HG03460 (cell line): ENCODE results near the gene KCTD18.

ENCODE experiments used
- ATAC-seq: cut with Tn5 transposase; IDR thresholded peaks from one replicate; pipeline ENCODE4 v1.9.1; 2021; ENCODE audit not compliant: unreplicated experiment

KCTD18 gene

GRCh38 chr2:200455958-200456421 lies 53.9 kb downstream of the KCTD18 start:
- peak; percentile 63 for ATAC-seq

DNA sequence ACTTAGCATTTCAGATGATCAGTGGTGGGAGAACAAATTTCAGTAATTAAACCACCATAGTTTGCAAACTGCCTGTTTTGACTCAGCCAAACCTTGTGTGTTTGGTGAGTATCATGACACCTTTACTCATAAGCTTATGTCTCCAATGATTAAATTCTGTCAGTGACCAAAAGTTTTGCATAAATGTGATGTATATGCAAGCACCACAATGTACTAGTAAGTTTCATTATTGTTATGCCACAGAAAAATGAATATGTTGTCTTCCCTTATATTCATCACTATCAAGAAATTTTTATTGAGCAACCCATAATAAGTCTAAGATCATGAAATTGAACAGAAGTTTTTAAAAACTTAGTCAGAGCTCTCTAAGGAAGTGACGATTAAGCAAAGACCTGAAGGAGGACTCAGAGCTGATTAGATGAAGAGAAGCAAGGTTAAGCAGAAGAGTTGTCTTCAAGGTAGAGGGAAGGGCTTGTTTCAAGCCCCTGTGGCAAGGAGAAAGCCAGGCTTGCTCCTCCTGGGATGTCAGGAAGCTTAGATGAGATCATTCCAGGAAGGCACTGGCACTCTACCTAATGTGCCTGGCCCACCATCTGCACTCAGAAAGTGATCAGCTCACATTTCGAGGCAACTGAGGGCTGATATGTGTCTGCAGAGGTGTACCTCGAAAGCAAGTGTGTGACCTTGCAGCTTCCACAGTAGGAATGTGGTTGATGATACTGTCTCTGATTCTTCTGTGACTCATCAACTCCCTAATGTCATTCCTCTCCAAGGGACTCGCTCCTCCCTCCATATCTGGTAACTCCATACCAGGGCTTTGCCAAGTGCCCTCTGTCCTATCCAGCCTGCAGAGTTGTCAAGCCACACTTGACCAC lies 54.7 kb downstream of the KCTD18 start:
- ATAC-seq, result peak; percentile 83

DNA sequence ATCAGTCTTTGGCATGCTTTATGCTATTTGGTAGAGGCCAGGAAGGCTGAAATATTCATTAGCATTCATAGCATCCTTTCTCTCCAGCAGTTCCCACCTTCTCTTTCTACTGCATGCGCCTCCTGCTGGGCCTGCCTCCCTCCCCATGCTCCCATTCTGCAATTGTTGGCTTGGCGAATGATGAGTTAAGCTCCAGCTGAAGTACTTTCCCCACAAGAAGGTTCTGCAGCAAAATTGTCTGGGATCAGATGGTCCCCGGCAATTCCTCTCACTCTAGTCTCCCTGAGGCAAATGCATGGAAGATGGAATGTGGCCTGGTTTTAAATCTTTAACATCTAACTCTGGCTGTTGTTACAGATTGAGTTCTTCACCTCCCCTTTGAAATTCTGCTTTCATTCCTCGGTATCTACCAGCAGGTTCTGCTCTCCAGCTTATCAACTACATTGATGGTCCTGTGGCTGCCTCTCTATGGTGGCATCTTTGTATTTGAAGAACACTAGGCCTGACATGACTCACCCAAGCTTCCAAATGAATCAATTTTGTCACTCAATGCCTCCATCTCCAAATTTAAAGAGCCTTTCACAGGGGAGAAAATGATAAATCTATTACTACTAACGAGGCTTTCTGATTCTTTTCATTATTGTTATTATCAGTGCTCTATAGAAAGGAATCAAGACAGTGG lies 55.9 kb downstream of the KCTD18 start:
- no peak for ATAC-seq

DNA sequence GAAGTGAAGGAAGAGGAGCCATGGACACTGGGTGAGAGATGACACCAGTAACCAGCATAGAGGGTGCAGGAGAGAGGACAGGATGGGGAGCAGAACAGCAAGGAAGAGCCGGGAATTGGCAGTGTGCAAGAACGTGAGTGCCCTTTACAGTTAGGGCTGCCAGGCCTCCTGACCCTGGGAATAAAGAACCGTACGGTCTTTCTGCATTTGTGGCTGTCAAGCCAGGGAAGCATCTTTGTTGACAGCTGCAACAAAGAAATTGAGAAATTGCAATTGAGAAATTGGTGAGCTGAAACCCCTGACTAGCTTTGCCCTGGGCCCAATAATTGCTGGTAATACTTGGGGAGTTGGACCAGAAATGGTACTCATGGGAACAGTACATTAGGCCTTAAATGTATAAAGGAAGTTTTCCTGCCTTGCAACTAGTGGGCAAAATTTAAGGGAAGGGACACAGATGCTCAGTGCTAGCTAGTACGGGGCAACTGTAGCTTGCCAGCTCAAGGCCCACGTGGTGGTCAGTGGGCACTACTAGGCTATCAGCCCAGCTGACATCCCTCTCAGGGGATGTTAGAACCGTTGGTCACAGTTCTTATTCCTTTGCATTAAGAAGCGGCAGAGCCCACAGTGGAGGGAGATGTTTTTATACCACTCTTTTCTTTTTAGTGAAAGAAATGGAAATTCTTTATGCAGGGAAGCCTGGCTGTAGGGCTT lies 56.6 kb downstream of the KCTD18 start:
- no peak for ATAC-seq

DNA sequence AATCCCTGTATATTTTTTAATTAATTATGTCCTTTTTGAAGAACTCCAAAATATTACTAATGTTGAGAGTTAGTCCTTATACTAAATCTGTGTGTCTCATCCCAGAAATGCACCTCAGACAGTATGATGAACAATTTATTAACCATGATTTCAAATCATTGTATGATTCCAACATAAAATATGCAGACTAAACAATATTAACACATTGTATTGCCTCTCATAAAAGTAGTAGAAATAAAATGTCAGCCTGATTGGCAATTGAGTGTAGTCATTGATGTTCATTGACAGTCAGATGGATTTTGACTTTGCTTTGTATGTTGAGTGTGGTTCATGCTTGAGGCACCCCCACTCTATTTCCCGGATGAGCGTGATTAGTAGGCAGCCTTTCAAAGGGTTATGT lies 57.5 kb downstream of the KCTD18 start:
- ATAC-seq, result no peak

- ATAC-seq, result no peak
These were observed 58.4 kb downstream of the KCTD18 start for GRCh38 chr2:200451511-200451910.

- ATAC-seq, result no peak
These were observed 59.6 kb downstream of the KCTD18 start for GRCh38 chr2:200450288-200450687.

DNA sequence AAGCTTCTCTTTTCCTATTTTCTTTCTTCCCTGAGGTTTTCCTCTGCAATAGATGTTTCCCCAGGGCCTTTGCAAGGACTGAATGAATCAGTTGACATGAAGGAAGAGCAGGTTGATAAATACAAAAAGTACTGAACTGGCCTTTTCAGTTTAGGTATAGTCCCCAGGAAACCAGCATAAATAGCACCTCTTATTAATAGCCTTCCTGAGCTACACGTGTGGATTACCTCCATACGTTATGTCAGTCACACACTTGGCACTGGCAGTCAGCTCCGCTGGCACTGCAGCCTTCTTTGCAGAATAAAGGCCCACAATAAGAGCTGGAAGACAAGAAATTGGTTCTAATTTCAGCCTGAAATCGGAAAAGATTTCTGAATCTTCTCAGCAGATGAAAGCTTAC lies 60.7 kb downstream of the KCTD18 start:
- no peak for ATAC-seq

DNA sequence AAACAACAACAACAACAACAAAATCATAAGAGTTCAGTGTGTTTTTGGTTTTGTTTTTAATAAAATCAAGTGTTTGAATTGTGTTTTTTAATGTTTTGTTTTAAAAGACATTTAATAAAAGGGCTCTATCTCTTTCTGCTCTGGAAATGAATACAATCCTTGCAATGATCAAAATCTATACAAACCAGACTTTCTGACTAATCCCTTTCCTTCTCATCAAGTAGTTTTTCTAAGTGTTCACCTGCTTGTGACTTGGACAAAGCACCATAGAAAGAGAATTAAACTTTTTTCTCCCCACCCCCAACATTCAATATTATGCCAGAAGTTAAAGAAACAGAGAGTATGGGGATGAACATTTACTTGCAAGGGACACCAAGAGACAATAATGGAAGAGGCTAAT lies 61.4 kb downstream of the KCTD18 start:
- no peak for ATAC-seq

DNA sequence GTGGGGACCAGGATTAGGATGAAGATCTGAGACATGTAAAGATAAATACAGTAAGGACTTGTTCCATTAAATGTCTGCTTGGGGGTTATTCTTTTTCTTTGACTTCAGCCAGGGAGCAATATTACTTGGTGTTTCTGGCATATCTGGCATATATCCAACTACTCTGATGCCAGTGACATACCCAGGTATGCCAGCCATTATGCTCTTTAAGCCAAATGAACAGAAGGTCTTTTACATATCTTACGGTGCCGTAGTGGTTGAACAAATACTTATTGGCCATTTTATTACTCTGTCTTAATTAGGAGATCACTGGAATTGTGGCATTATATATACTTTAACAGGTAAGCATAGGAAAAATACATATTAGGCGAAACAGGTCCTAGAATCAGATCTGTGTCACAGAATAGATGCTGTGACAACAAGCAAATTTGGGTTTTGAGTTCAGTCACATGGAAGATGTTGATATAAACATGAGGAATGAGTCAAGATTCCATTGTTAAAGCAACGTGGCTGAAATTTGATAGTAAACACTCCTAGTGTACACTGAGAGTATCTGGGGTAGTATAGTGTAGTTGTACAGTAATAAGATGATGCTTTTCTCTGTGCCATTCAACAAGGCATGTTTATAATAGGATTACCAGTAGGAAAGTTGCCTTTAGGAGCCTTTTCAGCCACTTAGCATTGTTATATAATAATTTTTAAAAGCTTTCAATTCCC lies 62.6 kb downstream of the KCTD18 start:
- ATAC-seq, result no peak

DNA sequence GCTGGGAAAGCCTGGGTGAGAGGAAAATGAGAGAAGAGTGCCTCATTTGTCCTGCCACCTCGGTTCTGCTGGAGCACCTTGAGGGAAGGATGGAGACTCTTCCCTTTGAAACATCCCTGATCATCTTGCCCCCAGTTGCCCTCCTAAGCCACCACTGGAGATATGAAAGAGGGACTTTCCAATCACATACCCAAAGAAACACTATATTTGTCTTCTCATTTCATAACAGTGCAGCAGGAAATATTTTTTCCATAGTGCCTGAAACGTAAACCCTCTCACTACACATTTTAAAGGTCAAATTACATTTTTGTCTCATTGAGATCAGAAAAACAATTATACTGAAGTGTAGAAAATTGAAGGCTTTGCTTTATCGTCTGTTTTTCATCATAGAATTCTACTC lies 63.3 kb downstream of the KCTD18 start:
- ATAC-seq, result no peak

- no peak for ATAC-seq
These were observed 64.6 kb downstream of the KCTD18 start for GRCh38 chr2:200445284-200445683.

GRCh38 chr2:200444530-200444929 lies 65.3 kb downstream of the KCTD18 start:
- no peak for ATAC-seq

DNA sequence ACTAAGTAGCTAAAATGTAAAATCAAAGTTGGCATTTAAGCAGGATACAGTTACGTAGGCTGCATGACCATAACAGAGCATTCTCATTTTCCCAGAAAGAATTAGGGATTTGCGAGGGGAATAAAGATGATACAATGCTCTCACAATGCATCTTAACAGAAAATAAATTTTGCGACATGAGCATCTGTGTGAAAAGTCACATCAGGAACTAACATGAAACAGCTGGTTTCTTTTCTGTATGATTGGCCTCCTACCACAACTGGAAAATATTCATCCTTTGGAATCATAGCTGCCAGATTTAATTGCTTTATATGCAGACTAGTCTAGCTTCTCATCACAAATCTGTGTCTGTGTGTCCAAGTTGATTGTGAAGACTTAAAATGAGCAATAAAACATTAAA lies 66.0 kb downstream of the KCTD18 start:
- no peak for ATAC-seq

GRCh38 chr2:200443376-200443775 lies 66.5 kb downstream of the KCTD18 start:
- no peak for ATAC-seq

DNA sequence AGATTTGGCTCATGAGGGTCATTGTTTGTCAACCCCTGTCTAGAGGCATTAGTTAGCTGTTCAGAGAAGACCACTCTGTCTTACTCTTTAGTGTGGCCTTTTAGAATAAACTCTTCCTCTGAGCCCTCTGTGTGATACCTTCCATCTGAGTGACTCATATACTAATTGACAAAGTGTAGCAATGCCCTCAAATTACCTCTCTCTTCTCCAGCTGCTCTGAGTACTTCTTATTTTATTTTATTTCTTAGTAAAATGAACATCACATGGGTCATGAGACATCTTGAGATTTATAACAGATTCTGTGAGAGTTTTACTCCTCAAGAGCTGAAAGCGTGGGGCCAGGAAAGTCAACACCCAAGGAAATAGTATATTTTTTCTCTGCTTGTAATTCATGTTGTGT lies 67.4 kb downstream of the KCTD18 start:
- ATAC-seq, result no peak

- no peak for ATAC-seq
These were observed 69.9 kb downstream of the KCTD18 start for GRCh38 chr2:200439981-200440380.
